ENCODE measurements around the gene KRT72. TPM values are rescaled to one million over a fixed set of nuclear protein-coding genes. Genes with fewer than 3 reads are reported as not detected.

Gene KRT72
- not detected for total RNA-seq
- long read RNA-seq: 0 reads

GRCh38 chr12:52600941-52601481, at the start of gene KRT72:
Gene KRT72, minus strand, starts transcription at chr12:52601463. Its CDS starts 11 bp downstream, at chr12:52601452.
- DNase-seq: no peak
- intact Hi-C loops (cut with DNase I): no loop called here
- no peak for ATAC-seq (ENCODE audit: poor library complexity)

GRCh38 chr12:52650520-52651081, 49.3 kb upstream of the KRT72 start:
- DNase-seq (no peak), ATAC-seq (ENCODE audit: poor library complexity) (no peak)
- intact Hi-C loops (cut with DNase I): no loop called here

- ATAC-seq (ENCODE audit: poor library complexity) (no peak), DNase-seq (no peak)
- intact Hi-C loops (cut with DNase I): no loop called here
These were observed 47.8 kb upstream of the KRT72 start for GRCh38 chr12:52649066-52649465.

GRCh38 chr12:52648012-52648550, 46.8 kb upstream of the KRT72 start:
- no peak for ATAC-seq (ENCODE audit: poor library complexity)
- intact Hi-C loops (cut with DNase I): no loop called here
- no peak for DNase-seq

GRCh38 chr12:52647601-52648000, 46.3 kb upstream of the KRT72 start:
- DNase-seq (no peak), ATAC-seq (ENCODE audit: poor library complexity) (no peak)
- intact Hi-C loops (cut with DNase I): no loop called here

- intact Hi-C loops (cut with DNase I): no loop called here
- DNase-seq: no peak
- no peak for ATAC-seq (ENCODE audit: poor library complexity)
These were observed 45.4 kb upstream of the KRT72 start for GRCh38 chr12:52646613-52647012.

GRCh38 chr12:52645982-52646381, 44.7 kb upstream of the KRT72 start:
- ATAC-seq (ENCODE audit: poor library complexity) (no peak), DNase-seq (no peak)
- intact Hi-C loops (cut with DNase I): no loop called here

- ATAC-seq (ENCODE audit: poor library complexity): no peak
These were observed 44.0 kb upstream of the KRT72 start for GRCh38 chr12:52645120-52645761.

GRCh38 chr12:52644078-52644415, 42.8 kb upstream of the KRT72 start:
- no peak for ATAC-seq (ENCODE audit: poor library complexity)
- intact Hi-C loops (cut with DNase I): no loop called here
- no peak for DNase-seq

More at GRCh38 chr12:52645120-52645761, 44.0 kb upstream of the KRT72 start:
- intact Hi-C loops (cut with DNase I): no loop called here
- DNase-seq: no peak

- DNase-seq: no peak
- no peak for ATAC-seq (ENCODE audit: poor library complexity)
- intact Hi-C loops (cut with DNase I): no loop called here
These were observed 42.2 kb upstream of the KRT72 start for GRCh38 chr12:52643233-52644077.

GRCh38 chr12:52641468-52641867, 40.2 kb upstream of the KRT72 start:
- intact Hi-C loops (cut with DNase I): no loop called here
- no peak for DNase-seq
- no peak for ATAC-seq (ENCODE audit: poor library complexity)

GRCh38 chr12:52637299-52637698, 36.0 kb upstream of the KRT72 start:
- intact Hi-C loops (cut with DNase I): no loop called here
- DNase-seq (no peak), ATAC-seq (ENCODE audit: poor library complexity) (no peak)

- DNase-seq (no peak), ATAC-seq (ENCODE audit: poor library complexity) (no peak)
- intact Hi-C loops (cut with DNase I): no loop called here
These were observed 35.5 kb upstream of the KRT72 start for GRCh38 chr12:52636592-52637258.

- intact Hi-C loops (cut with DNase I): no loop called here
- DNase-seq (no peak), ATAC-seq (ENCODE audit: poor library complexity) (no peak)
These were observed 34.9 kb upstream of the KRT72 start for GRCh38 chr12:52636189-52636588.

GRCh38 chr12:52634266-52635056, 33.2 kb upstream of the KRT72 start:
- peak; percentile 87 for DNase-seq
- intact Hi-C loops (cut with DNase I): no loop called here

GRCh38 chr12:52633383-52633782, 32.1 kb upstream of the KRT72 start:
- ATAC-seq (ENCODE audit: poor library complexity): no peak
- intact Hi-C loops (cut with DNase I): no loop called here
- no peak for DNase-seq

More at GRCh38 chr12:52634266-52635056, 33.2 kb upstream of the KRT72 start:
- ATAC-seq (ENCODE audit: poor library complexity): peak; percentile 99

- intact Hi-C loops (cut with DNase I): no loop called here
- ATAC-seq (ENCODE audit: poor library complexity) (no peak), DNase-seq (no peak)
These were observed 31.4 kb upstream of the KRT72 start for GRCh38 chr12:52632656-52633055.

All from Right ventricle myocardium superior (tissue), 1 donor.